Measurements from ENCODE around the gene ALPK1. TPM values are rescaled to one million over a fixed set of nuclear protein-coding genes. Genes with fewer than 3 reads are reported as not detected.

ALPK1 gene
- total and polyA plus RNA-seq, 2 of the 4 experiments (the other 2 are of a cell fraction) = 3.3 to 7.9 TPM

GRCh38 chr4:112357453-112357852 is 60.3 kb downstream of the ALPK1 start:
- no CpG with 5 or more reads among the region's 11 CpGs for WGBS, 2 experiments (ENCODE audit: extremely low coverage in 2 of 2, insufficient read length in 1 of 2)
- H3K4me1 ChIP-seq (ENCODE audit: control insufficient read depth, insufficient read depth, low read length) = no peaks in the 10 kb centered on the region
- no peak overlapping the region for H3K4ac ChIP-seq (ENCODE audit: low read depth, low read length)
- intact Hi-C loops (cut with micrococcal nuclease) (no loop called here), in situ Hi-C loops (cut with MboI; ENCODE audit: low sequenced_read_pairs) (no loop called here), dilution Hi-C loops (cut with HindIII; ENCODE audit: low sequenced_read_pairs, unreplicated experiment) (no loop called here)
- peaks cover 3% of the 10 kb centered on the region; the same call in 1 of the 2 replicates for H3K9me3 ChIP-seq (ENCODE audit: control insufficient read depth, insufficient read depth, low read length)
- H3K79me1 ChIP-seq (ENCODE audit: low read depth in 1 of 2, low read length in 2 of 2) = no peaks in the 10 kb centered on the region
- no peak overlapping the region for H3K56ac ChIP-seq (ENCODE audit: extremely low read depth, insufficient read depth, low read length)
- POLR2A ChIA-PET (ENCODE audit: unreplicated experiment) = no interaction called here
- H4K20me1 ChIP-seq (ENCODE audit: insufficient read depth, low read length) = no peaks in the 10 kb centered on the region
- H3K4me3 ChIP-seq (ENCODE audit: insufficient read depth, low read depth, low read length) = no peak overlapping the region
- no peak overlapping the region for H2BK20ac ChIP-seq (ENCODE audit: low read depth, low read length)
- no peak overlapping the region for H2BK5ac ChIP-seq (ENCODE audit: low read depth, low read length, poor library complexity, severe bottlenecking)
- no peak overlapping the region for H4K8ac ChIP-seq (ENCODE audit: low read depth in 2 of 2, low read length in 2 of 2)
- TF ChIP-seq MXI1 (IDR thresholded peaks at IDR 0.05; ENCODE audit: borderline replicate concordance, low read depth, low read length) (no peak), BHLHE40 (IDR thresholded peaks at IDR 0.05; ENCODE audit: low read depth, low read length) (no peak), MAZ (IDR thresholded peaks at IDR 0.05; ENCODE audit: borderline replicate concordance, low read depth, low read length) (no peak), POLR2A (IDR thresholded peaks at IDR 0.05; ENCODE audit: low read depth, low read length) (no peak), ELK1 (IDR thresholded peaks at IDR 0.05; ENCODE audit: borderline replicate concordance, low read depth, low read length) (no peak)
- H2AK9ac ChIP-seq (replicated peaks; ENCODE audit: low read depth, low read length, poor library complexity) = no peak overlapping the region
- no peak overlapping the region for H3K18ac ChIP-seq (ENCODE audit: low read depth, low read length)
- H3K27ac ChIP-seq (ENCODE audit: insufficient read depth, low read length) = no peak overlapping the region
- H4K91ac ChIP-seq (ENCODE audit: insufficient read depth, low read depth, low read length) = no peak overlapping the region
- H2BK120ac ChIP-seq (ENCODE audit: low read depth, low read length) = no peak overlapping the region
- no peaks in the 10 kb centered on the region for H3K27me3 ChIP-seq (ENCODE audit: control insufficient read depth, insufficient read depth, low read length)
- no peak overlapping the region for H2AFZ ChIP-seq (replicated peaks; ENCODE audit: low read length, poor library complexity)
- H2AK5ac ChIP-seq (ENCODE audit: low read depth, low read length) = no peak overlapping the region
- CTCF ChIA-PET = no interaction called here
- no peak overlapping the region for H2BK15ac ChIP-seq (ENCODE audit: low read depth, low read length)
- H3K9me1 ChIP-seq (ENCODE audit: insufficient read depth, low read length) = no peaks in the 10 kb centered on the region
- no peak overlapping the region for H4K5ac ChIP-seq (ENCODE audit: low read depth, low read length)
- no peak overlapping the region for H3K23ac ChIP-seq (ENCODE audit: low read depth, low read length)
- no peak overlapping the region for H3K9ac ChIP-seq (ENCODE audit: low read depth, low read length)
- no peak overlapping the region for H3K14ac ChIP-seq (replicated peaks; ENCODE audit: low read depth, low read length)
- H3K4me2 ChIP-seq (ENCODE audit: low read depth, low read length) = no peak overlapping the region
- H3K36me3 ChIP-seq (ENCODE audit: control insufficient read depth, insufficient read depth, low read length) = no peaks in the 10 kb centered on the region
- no TSS peak for BruUV-seq (replicated peaks)
- ATAC-seq (ENCODE audit: low read depth) (no peak), DNase-seq (no peak)
